CD4-positive, alpha-beta T cell treated with Interleukin-2 at 100 ng/mL for 4 hours (primary cell): Measurements from ENCODE around the gene GPR25.

ENCODE experiments used
- DNase-seq: peaks from one replicate; pipeline ENCODE4 v3.0.0-alpha.2; 2020; ENCODE audit warnings: low spot score

Gene GPR25

DNA sequence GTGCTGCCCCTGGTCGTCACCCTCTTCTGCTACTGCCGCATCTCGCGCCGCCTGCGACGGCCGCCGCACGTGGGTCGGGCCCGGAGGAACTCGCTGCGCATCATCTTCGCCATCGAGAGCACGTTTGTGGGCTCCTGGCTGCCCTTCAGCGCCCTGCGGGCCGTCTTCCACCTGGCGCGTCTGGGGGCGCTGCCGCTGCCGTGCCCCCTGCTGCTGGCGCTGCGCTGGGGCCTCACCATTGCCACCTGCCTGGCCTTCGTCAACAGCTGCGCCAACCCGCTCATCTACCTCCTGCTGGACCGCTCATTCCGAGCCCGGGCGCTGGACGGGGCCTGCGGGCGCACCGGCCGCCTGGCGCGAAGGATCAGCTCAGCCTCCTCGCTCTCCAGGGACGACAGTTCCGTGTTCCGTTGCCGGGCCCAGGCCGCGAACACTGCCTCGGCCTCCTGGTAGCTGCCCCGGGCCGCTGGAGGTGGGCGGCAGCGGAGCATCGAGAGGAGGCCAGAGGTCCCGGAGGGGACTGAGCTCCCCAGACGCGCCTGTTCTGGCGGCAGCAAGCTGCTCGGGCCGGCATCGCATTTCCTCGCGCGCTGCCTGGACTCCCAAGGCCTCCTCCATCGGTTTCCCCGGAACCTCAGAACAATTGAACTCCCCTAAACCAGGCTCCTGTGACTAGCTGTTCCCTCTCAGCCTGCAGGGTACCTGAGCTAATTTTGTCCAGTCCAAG is 1.1 kb downstream of the GPR25 start:
- DNase-seq: no peak

DNA sequence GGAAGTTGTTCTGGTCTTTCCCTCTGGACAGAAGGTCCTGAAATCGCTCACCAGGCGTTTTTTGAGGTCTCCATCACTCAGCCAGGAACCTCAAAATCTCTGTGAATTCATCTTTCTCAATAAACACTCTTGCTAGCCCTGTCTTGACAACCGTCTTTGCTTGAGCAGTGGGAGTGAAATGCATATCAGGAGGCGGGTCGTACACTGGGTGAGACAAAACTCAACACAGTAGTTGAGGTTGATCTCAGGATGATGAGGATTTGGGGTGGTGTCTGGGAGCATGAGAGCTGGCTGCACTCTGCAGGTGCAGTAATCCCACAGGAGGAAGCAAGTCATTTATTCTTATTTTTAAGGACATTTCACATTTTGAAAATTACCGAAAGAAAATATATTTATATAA is 1.9 kb downstream of the GPR25 start:
- DNase-seq: no peak

DNA sequence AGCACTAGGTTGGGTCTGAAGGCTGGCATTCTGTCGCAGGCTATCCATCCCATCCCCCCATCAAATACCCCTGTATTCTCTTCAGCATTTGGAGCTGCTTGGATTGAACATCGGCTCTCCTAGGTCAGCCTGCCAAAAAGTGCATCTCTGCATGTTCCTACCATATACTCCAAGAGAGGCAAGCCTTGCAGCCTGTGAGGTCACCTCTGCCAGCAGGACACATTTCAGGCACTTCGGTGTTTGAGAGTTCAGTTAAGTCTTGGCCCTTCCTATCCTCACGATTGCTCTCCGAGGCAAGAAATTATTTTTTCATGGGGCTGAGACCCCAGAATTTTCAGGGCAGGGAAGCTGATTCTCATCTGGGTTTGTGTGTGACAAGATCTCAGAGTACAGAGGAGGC is 2.6 kb downstream of the GPR25 start:
- DNase-seq: no peak

DNA sequence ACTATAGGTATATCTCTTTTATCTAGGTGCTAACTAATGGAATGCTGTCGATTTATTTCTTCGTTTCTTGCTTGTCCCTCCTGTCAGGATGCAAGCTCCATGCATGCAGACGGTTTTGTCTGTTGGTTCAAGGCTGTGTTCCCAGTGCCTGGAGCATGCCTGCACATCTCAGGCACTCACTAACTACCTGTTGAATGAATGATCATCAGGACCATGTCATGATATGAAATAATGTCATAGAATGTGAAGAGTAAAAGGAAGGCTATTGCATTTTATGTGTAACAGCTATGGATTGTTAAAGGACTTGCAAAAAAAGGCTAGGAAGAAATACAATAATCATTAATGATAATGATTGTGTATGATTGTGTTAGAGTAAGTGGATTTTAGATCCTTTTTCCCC is 4.2 kb downstream of the GPR25 start:
- no peak for DNase-seq

DNA sequence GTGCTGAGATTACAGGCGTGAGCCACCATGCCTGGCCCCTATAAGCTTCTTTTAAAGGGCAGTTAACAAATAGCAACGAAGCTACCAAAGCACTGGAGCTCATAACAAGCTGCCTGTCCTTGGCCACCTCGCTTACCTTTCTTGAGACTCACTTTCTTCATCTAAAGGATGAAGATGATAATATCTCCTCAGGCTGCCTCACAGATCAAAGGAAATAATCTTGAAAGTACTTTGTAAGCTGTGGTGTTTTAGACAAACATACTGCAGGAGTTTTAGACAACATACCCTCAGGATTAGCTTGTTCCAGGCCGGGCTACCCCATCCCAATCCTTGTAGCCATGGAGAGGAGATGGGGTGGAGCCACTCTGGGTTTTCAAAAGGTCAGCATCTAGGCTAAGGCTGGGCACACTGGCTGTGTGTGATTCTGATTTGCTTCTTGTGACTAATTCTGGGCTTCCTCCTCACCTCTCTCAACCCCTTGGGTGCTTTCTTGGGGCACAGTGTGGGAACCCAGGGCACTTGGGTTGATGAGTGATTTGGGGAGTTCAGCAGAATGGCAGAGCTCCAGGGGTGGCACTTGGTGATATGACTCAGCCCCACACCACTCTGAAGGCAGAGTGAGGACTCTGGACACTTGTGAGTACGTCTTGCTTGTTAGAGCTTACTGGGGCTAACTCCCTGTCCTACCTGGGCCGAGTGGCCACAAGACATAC is 5.2 kb downstream of the GPR25 start:
- DNase-seq: peak; percentile 71

DNA sequence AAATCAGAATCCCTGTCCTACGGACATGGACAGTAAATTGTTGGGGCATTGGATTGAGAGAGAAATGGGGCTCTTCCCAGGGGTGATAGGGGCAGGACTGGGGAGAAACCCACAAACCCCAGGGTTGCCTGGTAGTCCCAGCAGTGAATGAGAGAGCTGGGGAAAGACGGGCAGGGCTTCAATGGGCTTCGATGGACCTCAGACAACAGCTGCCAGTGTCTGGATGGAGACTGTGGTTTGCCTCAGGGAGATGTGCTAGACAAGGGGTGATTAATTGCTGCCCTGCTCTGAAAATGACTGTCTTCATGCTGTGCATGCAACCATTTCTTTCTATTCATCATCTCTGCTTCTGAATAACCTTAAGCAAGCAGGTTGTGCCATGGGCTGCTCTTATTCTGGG is 7.4 kb downstream of the GPR25 start:
- peak; percentile 26 for DNase-seq

DNA sequence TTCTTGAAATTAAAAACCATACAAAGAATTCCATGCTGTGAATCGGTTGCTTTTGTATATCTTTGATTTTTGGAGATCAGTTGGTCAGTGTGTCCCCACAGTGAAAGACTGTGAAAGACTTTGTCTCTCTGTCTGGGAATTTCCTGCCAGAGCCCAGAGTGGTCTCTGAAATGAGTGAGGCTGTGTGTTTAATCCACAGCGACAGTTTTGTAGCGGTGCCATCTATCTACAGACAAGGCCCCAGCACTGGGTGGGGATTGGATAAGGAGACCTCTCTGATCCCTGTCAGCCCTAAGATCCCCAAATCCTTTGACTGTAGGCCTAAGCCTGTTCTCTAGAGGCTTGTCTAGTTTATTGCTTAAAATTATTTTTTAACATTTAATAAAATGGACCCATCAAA is 10.3 kb downstream of the GPR25 start:
- no peak for DNase-seq

DNA sequence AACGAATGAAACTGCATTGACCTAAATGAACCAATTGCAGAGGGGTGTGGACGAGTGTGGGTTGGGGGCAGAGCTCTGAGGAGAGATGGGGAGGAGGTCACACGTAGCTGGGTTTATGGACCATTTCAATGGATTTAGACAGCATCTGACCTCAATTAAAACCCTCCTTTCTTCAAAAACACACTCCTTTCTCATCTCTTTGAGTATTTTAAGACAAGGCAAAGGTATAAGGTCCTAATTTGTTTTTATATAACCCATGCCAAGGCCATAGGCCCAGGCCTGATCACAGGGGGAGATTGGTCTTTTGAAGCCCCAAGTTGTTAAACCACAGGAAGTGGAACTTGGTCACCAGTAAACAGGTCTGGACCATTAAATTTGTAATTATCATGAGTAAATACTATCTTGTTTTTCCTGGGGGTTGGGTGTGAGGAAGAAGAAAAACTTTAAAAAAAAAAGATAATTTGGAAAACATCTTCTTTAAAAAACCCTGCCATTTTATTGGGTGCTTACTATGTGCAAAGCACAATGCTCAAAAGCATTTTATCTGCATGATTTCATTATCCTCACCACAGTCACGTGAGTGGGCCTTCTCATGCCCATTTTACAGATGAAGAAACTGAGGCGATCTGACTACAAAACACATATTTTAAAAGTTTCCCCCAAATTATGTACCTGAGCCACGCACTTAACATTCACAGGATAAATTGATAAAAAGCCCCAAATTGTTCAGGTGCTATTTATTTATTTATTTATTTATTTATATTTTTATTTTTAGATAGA is 13.0 kb downstream of the GPR25 start:
- DNase-seq: no peak

DNA sequence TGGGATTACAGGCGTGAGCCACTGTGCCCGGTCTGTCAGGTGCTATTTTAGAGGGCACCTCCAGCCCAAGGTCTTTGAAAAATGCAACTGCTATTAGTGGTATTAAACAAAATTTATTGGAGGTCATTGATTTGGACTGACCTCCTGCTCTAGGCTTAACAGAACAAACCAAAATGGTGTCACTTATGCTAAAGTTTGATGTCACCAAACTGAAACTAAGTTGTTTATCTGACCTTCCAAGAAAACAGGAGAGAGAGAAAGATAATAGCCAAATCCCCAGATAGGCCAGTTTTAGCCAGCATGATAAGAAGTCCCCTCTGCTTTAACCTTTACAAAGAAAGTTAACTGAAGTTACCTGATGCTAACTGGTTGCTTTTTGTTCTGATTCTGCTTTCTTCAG is 13.8 kb downstream of the GPR25 start:
- DNase-seq: no peak

DNA sequence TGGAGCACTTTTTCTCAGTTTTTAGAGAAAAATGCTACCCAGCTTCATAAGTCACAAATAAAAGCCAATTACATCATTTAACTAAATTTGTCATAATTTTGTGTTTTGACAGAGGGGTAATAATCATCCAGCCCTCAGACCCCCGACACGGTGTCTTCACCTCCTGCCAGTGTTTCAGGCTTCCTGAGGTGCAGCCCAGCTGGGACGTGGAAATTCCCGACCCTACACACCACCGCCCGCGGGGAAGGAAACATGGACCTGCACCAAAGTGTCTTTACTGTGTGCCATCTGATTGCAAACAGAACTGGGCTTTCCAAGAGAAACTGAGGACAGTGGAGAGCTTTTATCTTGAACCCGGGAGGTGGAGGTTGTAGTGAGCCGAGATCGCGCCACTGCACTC is 14.3 kb downstream of the GPR25 start:
- no peak for DNase-seq

DNA sequence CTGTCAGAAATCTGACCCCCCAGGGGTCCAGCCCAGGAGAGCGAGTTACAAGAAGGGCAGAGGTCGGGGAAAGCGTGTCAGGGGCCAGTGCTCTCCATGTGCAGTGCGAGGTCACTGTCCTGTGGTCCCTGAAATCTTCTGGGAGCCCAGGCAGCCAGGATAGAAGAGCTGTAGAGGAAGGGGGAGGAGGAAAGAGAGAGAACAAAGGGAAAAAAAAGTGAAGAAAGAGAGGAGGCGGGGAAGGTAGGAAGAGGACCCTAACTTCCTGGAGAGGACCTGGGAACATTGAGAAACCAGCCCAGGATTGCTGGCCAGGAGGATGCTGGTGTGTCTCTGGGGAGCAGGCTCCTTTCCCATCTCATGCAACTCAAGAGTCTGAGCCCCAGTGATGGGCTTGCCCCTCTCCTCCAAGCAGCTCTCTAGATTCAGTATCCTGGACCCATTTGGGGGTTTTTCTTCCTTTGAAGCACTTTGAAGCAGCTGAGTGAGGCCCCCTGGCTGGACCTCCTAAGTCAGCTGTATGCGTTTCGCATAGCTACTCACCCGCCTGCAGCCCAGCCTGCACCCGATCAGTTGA is 15.1 kb downstream of the GPR25 start:
- no peak for DNase-seq

DNA sequence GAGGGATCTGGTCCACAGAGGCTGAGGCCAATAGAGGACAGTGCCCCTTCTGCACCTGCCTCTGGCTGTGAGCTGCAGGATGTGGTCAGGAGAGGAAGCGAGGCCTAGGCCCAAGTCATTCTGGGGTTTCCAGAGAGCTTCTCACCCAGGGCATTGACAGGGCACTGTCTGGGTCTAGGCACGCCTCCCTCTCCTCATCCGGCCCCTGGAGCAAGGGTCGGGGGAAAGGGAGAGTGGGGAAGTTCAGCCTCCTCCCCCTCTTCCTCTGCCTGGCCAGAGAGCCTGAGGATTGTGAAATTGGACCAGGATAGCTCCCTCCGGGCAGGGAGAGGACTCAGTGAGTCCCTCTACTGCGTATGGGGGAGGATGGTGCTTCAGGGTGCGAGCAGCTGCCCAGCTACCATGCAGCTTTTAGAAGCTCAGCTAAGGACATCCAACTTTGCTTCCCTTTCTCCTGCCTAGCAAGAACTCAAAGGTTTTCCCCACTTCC is 15.6 kb downstream of the GPR25 start:
- DNase-seq: peak; percentile 69

DNA sequence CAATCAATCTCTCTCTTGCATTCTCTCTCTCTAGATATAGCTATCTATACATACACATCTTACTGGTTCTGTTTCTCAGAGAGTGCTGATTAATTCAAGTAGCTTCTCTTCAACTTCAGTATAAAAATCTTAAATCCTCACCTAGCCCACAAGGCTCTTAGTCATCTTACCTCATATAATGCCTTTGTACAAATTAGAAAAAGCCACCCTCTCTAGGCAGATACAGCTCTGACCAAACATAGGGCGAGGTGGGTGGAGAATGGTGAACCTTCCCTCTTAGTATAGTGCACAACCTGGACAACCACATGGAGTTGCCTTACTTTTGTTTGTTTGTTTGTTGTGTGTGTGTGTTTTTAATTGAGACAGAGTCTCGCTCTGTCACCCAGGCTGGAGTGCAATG is 16.8 kb downstream of the GPR25 start:
- DNase-seq: peak; percentile 39

DNA sequence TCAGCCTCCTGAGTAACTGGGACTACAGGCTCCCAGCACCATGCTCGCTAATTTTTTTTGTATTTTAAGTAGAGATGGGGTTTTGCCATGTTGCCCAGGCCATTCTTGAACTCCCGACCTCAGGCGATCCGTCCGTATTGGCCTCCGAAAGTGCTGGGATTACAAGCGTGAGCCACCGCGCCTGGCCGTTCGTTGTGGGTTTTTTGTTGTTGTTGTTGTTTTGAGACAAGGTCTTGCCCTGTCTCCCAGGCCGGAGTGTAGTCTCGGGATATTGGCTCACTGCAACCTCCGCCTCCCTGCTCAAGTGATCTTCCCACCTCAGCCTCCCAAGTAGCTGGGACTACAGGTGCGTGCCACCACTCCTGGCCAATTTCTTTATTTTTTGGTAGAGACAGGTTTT is 17.2 kb downstream of the GPR25 start:
- no peak for DNase-seq

DNA sequence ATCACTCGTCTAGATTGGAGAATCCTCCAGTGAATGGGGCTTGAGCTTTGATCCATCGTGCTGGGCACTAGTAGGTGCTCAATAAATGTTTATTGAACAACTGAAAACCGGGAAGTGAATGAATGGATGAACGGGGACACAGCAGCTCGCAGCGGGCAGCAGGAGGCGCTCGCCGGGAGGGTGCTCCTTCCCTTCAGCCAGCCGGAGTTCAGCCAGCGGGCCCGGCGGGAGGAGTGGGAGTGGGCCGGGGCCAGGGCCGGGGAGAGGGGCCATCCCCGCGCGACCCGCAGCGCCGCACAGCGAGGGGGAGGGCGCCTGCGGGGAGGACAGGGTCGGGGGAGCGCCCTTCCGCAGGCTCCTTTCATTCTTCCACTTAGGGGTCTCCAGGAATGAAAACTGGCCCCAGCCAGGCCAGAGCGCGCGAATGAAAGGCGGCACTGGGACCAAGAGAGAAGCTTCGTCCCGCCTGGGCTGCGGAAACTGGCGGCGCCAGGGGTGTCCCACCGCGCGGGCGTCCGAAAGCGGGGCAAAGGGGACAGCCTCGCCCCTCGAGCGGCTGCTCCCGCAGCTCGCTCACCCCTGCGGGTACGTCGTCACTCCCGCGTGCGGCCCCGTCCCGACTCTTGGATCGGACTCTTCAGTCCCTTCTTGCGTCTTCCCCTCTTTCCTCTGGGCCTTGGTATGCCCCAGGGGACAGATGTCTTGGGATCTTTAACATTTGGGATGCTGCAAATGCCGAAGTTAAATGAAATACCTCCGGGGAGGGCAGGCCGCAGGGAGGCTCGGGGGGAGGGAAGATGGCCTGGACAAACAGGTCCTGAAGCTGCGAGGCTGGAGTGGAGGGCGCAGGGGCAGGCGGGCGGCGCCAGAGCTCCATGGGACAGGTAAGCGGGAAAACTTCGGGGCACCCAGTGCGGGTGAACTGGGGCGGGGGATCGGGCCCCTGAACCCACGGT is 18.3 kb downstream of the GPR25 start:
- no peak for DNase-seq

DNA sequence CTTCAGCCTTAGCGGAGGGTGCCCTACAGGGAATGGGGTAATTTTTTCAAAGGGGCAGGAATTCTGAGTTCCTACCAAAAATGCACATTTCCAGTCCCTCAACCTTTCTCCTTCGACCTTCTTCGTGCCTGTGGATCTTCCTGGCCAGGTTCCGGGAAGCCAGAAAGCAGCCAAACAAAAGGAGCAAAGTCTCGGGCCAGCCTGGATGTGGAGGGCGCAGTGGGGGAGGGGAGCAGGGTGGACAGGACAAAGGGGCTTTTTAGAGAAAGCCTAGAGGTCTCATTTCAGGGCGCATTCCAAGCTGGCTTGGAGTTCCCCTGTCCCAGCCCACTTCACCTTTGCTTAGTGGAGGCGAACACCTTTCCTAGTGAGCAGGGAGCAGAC is 19.0 kb downstream of the GPR25 start:
- DNase-seq: no peak

DNA sequence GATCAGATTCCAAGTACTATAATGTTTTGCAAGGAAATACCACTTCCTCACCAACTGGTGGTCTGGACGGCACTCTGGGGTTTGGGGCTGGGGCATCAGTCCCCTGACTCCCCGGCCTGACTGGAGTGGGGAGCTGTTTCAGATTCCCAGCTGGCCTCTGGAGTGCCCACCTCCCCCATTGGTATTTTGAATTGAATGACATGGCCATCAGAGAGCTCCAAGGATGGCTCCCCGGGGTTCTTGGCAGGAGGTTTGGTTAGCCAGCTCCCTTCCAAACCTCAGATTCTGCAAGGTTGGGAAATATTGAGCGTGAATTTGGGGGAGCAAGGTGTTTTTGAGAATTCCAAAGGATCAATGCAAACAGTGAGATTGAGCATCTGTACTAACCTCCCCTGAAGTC is 19.8 kb downstream of the GPR25 start:
- DNase-seq: no peak

DNA sequence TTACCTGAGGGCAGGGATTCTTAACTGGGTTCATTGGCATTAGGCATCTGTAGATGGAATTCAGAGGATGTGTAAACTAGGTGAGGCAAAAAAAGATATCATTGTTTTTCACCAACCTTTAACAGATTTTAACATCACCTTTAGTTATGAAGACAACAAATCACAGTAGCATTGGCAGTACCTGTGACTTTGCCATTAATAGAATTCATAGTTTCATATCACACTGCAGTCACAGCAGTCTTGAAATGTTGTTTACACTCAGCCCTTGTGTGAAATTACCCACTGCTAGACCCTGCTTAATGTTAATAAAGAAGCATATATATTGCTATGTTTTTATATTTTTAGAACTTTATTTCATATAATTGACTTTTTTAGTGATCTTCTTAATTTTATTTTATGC is 20.2 kb downstream of the GPR25 start:
- DNase-seq: no peak

DNA sequence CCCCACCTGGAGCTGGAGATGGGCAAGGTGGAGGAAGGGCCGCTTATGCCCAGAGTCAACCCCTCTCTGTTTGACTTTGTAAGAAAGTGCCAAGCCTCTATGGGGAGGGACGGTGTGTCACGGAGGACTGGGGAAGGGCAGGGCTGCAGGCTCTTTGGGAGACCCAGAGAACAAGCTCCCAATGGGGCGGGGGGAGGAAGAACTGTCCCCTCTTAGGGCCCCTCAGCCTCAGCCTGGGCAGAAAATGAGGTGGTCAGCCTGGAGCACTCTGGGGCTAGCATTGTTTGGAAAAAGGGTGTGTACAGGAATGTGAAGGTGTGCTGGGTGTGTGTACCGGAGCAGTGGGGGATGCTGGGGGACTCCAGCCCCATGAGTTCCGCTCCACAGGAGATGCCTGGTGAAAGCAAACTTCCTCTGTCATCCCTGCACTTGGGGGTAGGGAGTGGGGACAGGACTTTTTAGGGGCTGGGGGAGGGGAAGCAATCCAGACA is 20.7 kb downstream of the GPR25 start:
- no peak for DNase-seq

DNA sequence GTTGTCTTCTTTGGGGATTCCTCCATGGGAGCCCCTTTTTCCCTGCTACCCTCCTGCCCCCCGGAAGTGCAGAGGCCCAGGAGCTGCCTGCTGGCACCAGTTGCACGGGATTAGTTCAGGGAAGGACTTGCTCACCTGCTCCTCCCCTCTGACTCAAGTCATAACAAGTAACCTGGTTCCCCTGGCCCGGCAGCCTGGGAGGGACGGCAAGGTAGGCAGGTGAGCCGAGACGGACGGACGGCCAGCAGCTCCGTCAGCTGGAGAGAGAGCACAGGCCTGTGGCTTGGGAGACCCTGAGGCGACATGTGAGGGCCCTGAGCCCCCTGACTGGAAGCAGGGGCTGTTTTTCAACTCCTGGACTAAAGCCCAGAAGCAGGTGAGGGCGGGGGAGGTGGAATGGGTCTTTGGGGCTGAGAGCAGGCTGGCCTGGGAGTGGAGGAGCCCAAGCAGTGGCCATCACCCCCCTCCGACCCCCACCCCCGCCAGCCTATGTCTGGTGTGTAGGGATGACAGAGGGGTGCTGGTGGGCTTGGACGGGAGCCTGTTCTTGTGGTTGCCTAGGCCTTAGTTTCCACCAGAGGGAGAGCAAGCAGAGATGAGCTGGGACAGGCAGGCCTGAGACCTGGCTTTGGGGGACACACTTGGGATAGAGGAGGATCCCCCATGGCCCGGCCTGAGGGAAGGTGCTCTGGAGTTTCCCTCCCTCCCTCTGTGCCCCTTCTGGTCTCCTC is 22.1 kb downstream of the GPR25 start, which contains the start of gene INAVA:
Gene INAVA (plus strand): TSS at position 189 of the 731 bp plus-strand sequence. CDS start 3,501 bp downstream, outside the sequence.
- no peak for DNase-seq

DNA sequence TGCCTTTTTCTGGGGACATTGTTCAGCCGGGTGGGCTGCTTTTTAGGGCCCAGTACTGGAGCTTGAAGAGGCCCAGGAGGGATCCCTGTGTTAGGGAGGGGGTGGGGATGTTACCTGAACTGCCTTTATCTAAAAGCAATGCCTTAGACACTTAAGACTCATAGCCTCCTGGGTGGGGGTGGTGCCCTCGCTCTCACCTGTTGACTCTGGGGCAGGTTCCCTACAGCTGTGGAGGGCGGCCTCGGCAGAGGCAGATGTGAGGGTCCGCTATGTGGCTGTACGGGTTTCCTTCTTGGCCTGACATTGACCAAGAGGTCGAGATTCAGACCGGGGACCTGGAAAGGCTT is 22.6 kb downstream of the GPR25 start:
- DNase-seq: no peak
